Prostate gland (tissue), 2 donors: Measurements from ENCODE around the gene MIER2.

ENCODE experiments used
- POLR2A ChIP-seq: fragments of 450-650 bp; IDR thresholded peaks from one replicate; pipeline ENCODE4 v1.6.1; 2016; ENCODE audit warnings: antibody characterized with exemption, mild to moderate bottlenecking
- POLR2AphosphoS5 ChIP-seq: sonication (generic); formaldehyde crosslinking; IDR thresholded peaks from one replicate; pipeline ENCODE4 v1.6.1; 2017; ENCODE audit warnings: antibody characterized with exemption
- TF ChIP-seq, protein P1 (sequence below), 4 experiments: fragments of 200-600 bp in 2 of 4; fragments of 450-650 bp in 2 of 4; sonication (generic) in 2 of 4; IDR thresholded peaks; 1 replicate in 3 of 4; 2 replicates in 1 of 4; pipeline ENCODE4 v1.5.1; 2016 to 2019; ENCODE audit warnings: antibody characterized with exemption in 4 of 4, mild to moderate bottlenecking in 2 of 4, moderate library complexity in 2 of 4

DNA sequence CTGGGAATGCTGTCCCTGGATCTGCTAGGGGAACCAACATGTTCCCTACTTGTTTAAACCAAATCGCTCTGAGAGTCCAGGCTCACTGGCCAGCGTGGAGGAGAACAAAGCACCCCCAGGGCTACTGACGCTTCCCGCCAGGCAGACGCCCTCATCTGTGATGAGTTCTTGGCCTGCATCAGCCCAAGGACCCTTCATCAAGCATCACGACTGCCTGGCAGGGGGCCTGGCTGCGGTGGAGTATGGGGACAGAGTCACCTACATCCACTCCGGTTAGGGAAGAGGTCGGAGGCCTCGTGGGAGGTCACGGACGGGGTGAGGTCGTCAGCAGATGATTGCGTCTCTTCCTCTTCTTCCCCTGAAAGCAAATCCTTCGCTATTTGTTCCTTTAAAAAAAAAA, 17.7 kb downstream of the MIER2 start:
- TF ChIP-seq POLR2A = no peak
- TF ChIP-seq, protein P1, sequence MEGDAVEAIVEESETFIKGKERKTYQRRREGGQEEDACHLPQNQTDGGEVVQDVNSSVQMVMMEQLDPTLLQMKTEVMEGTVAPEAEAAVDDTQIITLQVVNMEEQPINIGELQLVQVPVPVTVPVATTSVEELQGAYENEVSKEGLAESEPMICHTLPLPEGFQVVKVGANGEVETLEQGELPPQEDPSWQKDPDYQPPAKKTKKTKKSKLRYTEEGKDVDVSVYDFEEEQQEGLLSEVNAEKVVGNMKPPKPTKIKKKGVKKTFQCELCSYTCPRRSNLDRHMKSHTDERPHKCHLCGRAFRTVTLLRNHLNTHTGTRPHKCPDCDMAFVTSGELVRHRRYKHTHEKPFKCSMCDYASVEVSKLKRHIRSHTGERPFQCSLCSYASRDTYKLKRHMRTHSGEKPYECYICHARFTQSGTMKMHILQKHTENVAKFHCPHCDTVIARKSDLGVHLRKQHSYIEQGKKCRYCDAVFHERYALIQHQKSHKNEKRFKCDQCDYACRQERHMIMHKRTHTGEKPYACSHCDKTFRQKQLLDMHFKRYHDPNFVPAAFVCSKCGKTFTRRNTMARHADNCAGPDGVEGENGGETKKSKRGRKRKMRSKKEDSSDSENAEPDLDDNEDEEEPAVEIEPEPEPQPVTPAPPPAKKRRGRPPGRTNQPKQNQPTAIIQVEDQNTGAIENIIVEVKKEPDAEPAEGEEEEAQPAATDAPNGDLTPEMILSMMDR (IDR thresholded peaks at IDR 0.05) = no peak
- TF ChIP-seq POLR2AphosphoS5 = no peak
